HG03159 (cell line): ENCODE measurements around the gene RGS13.

Experiments
- ATAC-seq: cut with Tn5 transposase; IDR thresholded peaks from one replicate; pipeline ENCODE4 v1.9.1; 2021; ENCODE audit warnings: mild to moderate bottlenecking, moderate library complexity; ENCODE audit not compliant: unreplicated experiment

The RGS13 gene

GRCh38 chr1:192626366-192627179 lies 9.4 kb upstream of the RGS13 start:
- ATAC-seq, result peak; percentile 92

GRCh38 chr1:192627901-192628300 lies 8.0 kb upstream of the RGS13 start:
- peak; percentile 39 for ATAC-seq

- ATAC-seq, result no peak
Measured at GRCh38 chr1:192628396-192629057, 7.4 kb upstream of the RGS13 start.

- ATAC-seq, result no peak
Measured at GRCh38 chr1:192629612-192630011, 6.3 kb upstream of the RGS13 start.

- no peak for ATAC-seq
Measured at GRCh38 chr1:192630521-192631287, 5.2 kb upstream of the RGS13 start.

GRCh38 chr1:192631749-192632148 lies 4.2 kb upstream of the RGS13 start:
- no peak for ATAC-seq

GRCh38 chr1:192632188-192632587 lies 3.8 kb upstream of the RGS13 start:
- ATAC-seq, result no peak

- ATAC-seq, result no peak
Measured at GRCh38 chr1:192632641-192633532, 3.1 kb upstream of the RGS13 start.

- no peak for ATAC-seq
Measured at GRCh38 chr1:192633533-192634253, 2.3 kb upstream of the RGS13 start.

- no peak for ATAC-seq
Measured at GRCh38 chr1:192635041-192635440, 906 bp upstream of the RGS13 start.

- peak; percentile 73 for ATAC-seq
Measured at GRCh38 chr1:192639607-192640368, 3.8 kb downstream of the RGS13 start.

- ATAC-seq, result no peak
Measured at GRCh38 chr1:192652159-192652558, 16.2 kb downstream of the RGS13 start.

- no peak for ATAC-seq
Measured at GRCh38 chr1:192654120-192654519, 18.2 kb downstream of the RGS13 start.

GRCh38 chr1:192654591-192655251 lies 18.8 kb downstream of the RGS13 start:
- no peak for ATAC-seq

GRCh38 chr1:192657760-192658159 lies 21.8 kb downstream of the RGS13 start:
- ATAC-seq, result no peak

- ATAC-seq, result no peak
Measured at GRCh38 chr1:192658255-192658654, 22.3 kb downstream of the RGS13 start.

GRCh38 chr1:192660613-192661012 lies 24.7 kb downstream of the RGS13 start:
- ATAC-seq, result no peak

- no peak for ATAC-seq
Measured at GRCh38 chr1:192668409-192668983, 32.5 kb downstream of the RGS13 start.
